HG02678 (cell line): ENCODE measurements around the gene MPEG1.

ENCODE experiments used
- ATAC-seq: cut with Tn5 transposase; IDR thresholded peaks from one replicate; pipeline ENCODE4 v1.9.1; 2021; ENCODE audit warnings: mild to moderate bottlenecking, moderate library complexity; ENCODE audit not compliant: unreplicated experiment

MPEG1 gene

DNA sequence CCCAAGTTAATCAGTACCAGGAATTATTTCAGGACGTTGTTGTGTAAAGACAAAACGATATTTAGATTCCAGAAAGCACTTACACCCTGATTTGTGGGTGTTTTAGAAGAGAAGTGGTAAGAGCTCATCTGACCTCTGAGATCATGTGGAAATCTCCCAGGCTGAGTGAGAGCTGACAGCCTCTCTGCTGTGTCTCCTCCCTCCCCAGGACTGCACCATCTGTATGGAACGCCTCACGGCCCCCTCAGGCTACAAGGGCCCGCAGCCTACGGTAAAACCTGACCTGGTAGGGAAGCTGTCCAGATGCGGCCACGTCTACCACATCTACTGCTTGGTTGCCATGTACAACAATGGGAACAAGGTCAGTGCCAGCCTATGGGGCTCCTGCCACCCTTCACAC lies 20.8 kb downstream of the MPEG1 start:
- ATAC-seq, result no peak

DNA sequence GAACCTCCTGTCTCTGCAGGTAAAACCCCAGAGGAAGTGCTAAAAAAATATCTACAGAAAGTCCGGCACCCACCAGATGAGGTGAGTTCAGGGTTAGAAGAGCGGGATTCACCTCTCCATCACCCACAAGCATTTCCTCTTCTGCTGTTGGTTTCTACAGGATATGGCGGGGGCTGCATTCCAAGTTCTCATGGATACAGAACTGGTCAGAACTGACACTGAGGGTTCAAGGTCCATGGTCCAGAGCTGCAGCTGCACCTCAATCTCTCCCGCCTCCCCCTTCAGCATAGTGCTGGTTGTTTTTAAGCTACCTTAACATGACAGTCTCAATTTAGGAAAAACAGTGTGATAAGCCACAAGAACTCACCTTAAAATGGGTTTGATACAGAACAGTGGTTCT lies 21.6 kb downstream of the MPEG1 start:
- ATAC-seq, result no peak

GRCh38 chr11:59189986-59190385 lies 22.7 kb downstream of the MPEG1 start:
- no peak for ATAC-seq

DNA sequence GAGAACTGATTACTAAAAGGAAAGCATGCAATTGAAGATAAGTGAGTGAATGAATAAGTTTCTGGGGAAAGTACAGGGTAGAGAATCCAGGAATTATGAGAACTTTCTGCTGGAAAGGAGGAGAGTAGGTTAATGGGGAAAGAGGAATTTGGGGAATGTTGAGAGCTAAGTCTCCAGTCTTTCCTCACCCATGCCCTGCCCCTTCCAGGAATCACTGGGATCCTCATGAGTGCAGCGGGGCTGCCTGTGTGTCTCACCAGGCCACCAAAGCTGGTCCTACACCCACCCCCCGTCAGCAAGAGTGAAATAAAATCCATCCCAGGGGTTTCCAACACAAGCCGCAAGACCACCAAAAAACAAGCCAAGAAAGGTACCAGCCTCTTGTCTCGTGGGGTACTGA lies 23.8 kb downstream of the MPEG1 start:
- no peak for ATAC-seq

DNA sequence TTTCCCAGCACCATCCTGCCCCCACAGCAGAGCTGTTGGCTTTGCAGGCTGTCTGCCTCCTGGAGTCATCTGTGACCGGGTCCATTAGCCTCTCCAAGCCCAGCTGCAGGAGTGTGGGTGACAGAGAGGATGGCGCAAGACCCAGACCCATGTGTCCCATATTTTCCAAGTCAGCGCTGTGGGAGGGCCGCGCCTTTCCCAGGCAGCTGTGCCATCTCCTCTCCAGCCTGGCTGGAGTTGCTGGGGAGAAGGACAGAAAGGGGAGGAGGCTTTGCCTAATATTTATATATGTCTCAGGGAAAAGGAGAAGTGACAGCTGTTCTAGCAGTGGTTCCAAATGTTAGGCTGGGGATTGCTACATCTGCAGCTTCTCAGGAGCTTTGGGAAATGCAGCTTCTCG lies 25.1 kb downstream of the MPEG1 start:
- ATAC-seq, result no peak

- ATAC-seq, result no peak
Measured at GRCh38 chr11:59187035-59187434, 25.7 kb downstream of the MPEG1 start.

DNA sequence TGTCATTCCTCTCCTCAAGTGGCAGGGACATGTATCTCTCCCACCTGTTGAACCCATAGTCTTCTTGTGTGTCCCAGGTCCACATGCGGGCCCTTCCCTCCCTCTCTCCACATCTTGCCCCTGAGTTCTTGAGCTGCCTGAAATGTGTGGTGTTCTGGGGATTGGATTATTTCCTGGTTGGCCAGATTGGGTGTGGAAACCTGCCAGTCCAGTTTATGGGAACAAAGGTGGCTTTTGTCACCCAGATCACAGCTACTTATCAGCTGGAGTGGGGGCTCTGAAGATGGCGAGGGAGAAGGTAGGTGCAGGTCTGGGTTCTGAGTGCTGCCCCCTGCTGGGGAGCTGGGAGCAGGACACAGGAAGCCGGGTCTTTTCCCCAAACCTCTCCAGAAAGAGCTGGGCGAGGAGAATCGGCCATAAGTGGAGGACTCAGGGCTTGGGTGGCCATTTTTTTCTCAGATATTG lies 26.6 kb downstream of the MPEG1 start:
- ATAC-seq, result peak; percentile 85

DNA sequence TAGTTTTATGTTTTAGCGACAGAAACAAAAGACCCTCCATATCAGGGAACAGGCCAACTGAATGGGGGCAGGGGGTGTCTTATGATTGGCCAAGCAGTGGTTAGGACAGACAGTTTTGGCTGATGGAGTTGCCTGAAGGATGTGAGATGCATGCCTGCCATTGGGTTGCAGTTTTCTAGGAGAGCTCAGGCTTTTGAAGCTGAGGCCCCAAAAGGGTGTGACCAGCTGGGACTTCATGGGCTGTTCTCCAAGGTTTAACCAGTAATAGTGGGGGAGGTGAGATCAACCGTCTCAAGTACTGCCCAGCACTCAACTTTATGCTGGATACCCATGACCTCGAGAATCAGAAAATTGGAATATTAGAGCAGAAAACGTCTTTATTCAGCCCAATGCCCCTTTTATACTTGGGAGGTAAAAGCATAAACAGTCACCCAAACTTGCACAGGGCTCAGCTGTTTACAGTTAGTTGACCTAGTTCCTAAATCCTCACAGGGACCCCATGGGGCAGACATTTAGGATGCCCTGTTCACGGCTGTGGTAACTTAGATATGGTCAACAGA lies 27.3 kb downstream of the MPEG1 start:
- no peak for ATAC-seq

GRCh38 chr11:59184691-59185339 lies 27.9 kb downstream of the MPEG1 start:
- ATAC-seq, result no peak

DNA sequence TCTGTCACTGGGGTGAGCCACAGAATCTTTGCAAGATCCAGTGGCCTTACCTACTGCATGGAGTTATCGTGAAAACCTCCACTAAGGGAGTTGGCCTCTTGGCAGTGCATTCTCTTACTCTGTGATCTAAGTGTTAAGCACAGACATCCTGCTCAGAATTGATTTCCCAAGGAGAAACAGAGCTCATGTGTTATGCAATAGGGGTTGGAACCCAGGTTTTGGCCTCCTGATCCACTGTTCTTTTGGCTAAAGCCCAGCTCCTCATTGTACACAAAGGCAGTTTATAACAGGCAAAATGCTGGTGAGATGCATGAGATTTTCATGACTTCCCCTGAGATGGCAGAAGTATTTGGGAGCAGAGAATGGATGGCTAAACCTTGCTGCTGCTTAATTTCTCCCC lies 29.0 kb downstream of the MPEG1 start:
- ATAC-seq, result no peak

DNA sequence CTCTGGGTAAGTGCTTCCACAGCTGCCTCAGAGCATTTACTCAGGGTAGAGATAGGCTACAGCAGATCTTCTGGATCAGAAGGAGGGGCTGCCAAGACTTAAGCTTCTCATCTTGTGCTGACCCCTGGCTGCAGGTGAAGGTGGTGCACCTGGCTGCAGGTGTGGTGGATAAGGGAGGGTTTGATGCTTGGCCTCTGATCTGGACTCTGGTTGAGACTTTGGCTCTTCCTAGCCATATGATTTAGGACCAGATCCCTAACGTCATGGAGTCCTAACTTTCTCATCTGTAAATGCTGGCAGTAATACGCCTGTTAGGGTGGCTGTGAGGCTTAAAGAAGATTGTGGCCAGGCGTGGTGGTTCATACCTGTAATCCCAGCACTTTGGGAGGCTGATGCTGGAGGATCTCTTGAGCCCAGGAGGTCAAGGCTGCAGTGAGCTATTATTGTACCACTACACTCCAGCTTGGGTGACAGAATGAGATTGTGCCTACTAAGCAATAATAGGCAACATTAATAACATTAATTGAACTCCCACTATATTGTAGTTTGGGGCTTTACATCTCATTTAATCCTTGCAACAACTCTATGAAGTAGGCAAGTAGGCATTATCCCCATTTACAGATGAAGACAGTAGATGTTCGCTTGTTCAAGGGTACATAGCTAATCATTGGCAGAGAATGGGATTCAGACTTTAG lies 30.1 kb downstream of the MPEG1 start:
- ATAC-seq, result no peak

DNA sequence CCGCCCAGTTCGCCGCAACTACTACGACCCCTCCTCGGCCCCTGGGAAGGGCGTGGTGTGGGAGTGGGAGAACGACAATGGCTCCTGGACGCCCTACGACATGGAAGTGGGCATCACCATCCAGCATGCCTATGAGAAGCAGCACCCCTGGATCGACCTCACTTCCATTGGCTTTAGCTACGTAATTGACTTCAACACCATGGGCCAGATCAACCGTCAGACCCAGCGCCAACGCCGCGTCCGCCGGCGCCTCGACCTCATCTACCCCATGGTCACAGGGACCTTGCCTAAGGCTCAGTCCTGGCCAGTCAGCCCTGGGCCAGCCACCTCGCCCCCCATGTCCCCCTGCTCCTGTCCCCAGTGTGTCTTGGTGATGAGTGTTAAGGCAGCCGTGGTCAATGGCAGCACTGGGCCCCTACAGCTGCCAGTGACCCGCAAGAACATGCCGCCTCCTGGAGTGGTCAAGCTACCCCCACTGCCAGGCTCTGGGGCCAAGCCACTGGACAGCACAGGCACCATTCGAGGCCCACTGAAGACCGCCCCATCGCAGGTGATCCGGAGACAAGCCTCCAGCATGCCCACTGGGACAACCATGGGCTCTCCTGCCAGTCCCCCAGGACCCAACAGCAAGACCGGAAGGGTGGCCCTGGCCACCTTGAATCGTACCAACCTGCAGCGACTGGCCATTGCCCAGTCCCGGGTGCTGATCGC lies 30.8 kb downstream of the MPEG1 start:
- ATAC-seq, result no peak

GRCh38 chr11:59180907-59181306 lies 31.8 kb downstream of the MPEG1 start:
- no peak for ATAC-seq

GRCh38 chr11:59180168-59180776 lies 32.5 kb downstream of the MPEG1 start:
- no peak for ATAC-seq

DNA sequence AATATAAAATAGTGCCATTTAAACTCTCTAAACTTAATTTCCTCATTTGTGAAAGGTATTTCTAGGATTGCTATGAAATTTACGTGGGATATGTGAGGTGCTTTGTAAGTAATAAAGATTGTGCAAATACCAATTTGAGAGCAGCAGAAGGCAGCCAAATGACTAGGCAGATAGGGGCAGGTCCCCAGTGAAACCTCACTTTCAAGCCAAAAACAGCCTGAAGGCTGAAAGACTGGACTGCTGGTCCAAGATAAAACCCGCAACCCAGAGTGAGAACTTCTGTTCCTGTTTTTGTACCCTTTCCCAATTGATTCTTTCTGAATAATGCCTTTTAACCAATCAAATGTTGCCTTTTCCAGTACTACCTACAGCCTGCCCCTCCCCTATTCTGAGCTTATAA lies 33.6 kb downstream of the MPEG1 start:
- no peak for ATAC-seq

DNA sequence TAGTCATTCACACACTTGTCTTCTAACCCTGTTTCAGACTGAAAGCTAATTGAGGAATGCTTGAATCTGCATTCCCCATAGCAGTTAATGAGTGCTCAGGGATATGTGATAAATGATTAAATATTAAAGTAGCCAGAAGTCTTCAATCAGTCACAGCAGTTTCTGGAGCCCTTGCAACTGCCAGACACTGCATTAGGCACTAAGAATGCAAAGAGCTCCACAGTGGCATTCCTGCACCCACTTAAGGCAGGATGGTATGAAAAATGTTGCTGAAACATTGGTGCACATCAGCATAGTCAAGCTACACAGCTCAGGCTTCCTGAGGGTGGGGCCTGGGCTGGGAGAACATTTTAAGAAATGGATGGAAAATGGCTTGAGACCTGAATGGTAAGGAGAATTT lies 34.3 kb downstream of the MPEG1 start:
- ATAC-seq, result no peak

- no peak for ATAC-seq
Measured at GRCh38 chr11:59176330-59176729, 36.4 kb downstream of the MPEG1 start.

DNA sequence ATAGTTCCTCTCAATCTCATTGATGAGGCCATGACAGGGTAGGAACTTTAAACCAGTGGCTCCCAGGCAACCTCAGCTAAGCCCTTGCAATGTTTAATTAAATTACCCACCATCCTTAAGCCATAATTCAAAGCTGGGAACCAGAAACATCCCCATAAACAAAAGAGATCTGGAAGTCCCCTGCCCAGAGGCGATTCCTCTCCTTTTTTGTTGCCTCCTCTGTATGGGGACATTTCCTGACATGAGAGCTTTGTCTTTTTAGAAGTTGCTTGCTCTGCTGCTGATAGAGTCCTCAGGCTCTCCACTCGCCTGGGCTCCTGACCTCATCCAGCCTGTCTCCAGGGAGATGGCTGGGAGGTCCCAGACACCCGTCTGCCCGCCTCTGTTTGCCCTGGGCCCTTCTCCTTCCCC lies 37.6 kb downstream of the MPEG1 start:
- ATAC-seq, result no peak

DNA sequence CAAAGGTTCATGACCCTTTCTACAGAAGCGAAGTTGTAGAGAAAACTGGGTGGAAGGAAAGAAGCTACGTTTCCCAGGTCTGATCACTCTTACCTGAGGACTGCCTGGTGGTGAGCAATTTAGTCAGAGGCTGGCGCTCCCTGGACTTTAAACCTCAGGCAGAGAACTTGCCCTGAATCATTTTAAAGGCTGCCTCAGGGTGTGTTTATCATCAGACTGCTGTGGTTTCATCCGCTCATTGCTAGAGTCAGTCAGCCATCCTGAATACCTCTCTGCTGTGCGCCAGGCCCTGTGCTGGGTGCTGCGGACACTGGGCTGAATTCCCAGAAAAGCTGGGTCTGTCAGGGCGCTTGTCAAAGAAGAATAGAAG lies 38.1 kb downstream of the MPEG1 start:
- no peak for ATAC-seq

- ATAC-seq, result no peak
Measured at GRCh38 chr11:59173964-59174663, 38.6 kb downstream of the MPEG1 start.
